Measurements from ENCODE around the gene INIP. TPM values are rescaled to one million over a fixed set of nuclear protein-coding genes. Genes with fewer than 3 reads are reported as not detected.
A peak's percentile ranks its signal among the peaks of the same experiment; 100 is the strongest.

Gene INIP
- total RNA-seq, 1 experiment from 2014 or later, result 24.5 TPM

DNA sequence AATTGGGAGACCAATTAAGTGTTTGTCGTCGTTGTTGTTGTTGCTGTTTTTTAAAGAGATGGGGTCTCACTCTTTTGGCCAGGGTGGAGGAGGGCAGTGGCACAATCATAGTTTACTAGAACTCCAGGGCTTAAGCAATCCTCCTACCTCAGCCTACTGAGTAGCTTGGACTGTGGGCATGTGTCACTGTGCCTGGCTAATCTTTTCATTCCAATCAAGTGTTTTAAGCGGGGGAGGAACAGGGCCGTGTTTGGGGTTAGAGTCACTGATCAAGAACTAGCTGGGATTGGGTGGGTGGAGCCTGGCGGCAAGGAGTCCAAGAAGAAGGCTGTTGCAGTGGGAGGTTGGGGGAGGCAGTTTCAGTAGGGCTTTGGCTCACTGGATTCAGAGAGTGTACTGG lies 46.4 kb upstream of the INIP start:
- no CpG with 5 or more reads among the region's 5 CpGs for WGBS (ENCODE audit: extremely low coverage, insufficient read length, low lambda C conversion rate)
- Mint-ChIP-seq H3K4me3 (no peak overlapping the region), H3K27ac (peak overlapping the region in 2 of 3 experiments; percentile 34 to 67; a peak in 3 of 7 replicates), H3K9me3 (peaks cover 6 to 8% of the 10 kb centered on the region in 2 experiments; a peak in 4 of 5 replicates), H3K27me3 (ENCODE audit: low read depth) (no peaks in the 10 kb centered on the region), H3K4me1 (peaks cover 15 to 16% of the 10 kb centered on the region in 2 experiments), H3K36me3 (ENCODE audit: insufficient read depth in 1 of 3, low read depth in 3 of 3) (peaks cover 0 to 7% (median 0%) of the 10 kb centered on the region in 3 experiments; a peak in 4 of 7 replicates)
- 0 out of 2 replicates have a peak, but pooled peaks cover 2% of the 10 kb centered on the region for H3K79me2 ChIP-seq (ENCODE audit: insufficient read depth, low read length)
- no peak overlapping the region for H4K5ac ChIP-seq (ENCODE audit: insufficient read length, low read depth, low read length)
- H4K8ac ChIP-seq (replicated peaks; ENCODE audit: insufficient read length, low read depth, low read length), result no peak overlapping the region
- H3K27ac ChIP-seq (ENCODE audit: insufficient read length, low read depth, low read length), result no peak overlapping the region
- H3K4me2 ChIP-seq (ENCODE audit: insufficient read depth, insufficient read length, low read length), result no peak overlapping the region
- H2BK15ac ChIP-seq (ENCODE audit: low read depth, low read length), result no peak overlapping the region
- no peaks in the 10 kb centered on the region for H4K20me1 ChIP-seq (ENCODE audit: control insufficient read depth, insufficient read depth, insufficient read length)
- no peak overlapping the region for H2BK20ac ChIP-seq (ENCODE audit: low read depth, low read length, poor library complexity, severe bottlenecking)
- H2AFZ ChIP-seq (ENCODE audit: low read length), result no peak overlapping the region
- no peak for DNase-seq
- no peaks in the 10 kb centered on the region for H3K27me3 ChIP-seq (ENCODE audit: insufficient read depth, low read length)
- H3K79me1 ChIP-seq (ENCODE audit: insufficient read depth, low read depth, low read length, poor library complexity, severe bottlenecking), result no peaks in the 10 kb centered on the region
- no peak overlapping the region for H3K4ac ChIP-seq (ENCODE audit: low read depth, low read length)
- no peak overlapping the region for H3K18ac ChIP-seq (ENCODE audit: insufficient read length, low read depth, low read length)
- H3K14ac ChIP-seq (ENCODE audit: insufficient read depth, low read length), result no peak overlapping the region
- no peak overlapping the region for H3T11ph ChIP-seq (ENCODE audit: low read length)
- H3K56ac ChIP-seq (ENCODE audit: insufficient read length, low read depth, low read length), result no peak overlapping the region
- no peak overlapping the region for H3K9ac ChIP-seq (ENCODE audit: extremely low read depth, insufficient read length, low read length)
- H4K91ac ChIP-seq (ENCODE audit: insufficient read length, low read depth, low read length), result no peak overlapping the region
- H3K4me1 ChIP-seq (ENCODE audit: insufficient read depth, low read length), result no peaks in the 10 kb centered on the region; the same call in 1 of the 2 replicates
- TF ChIP-seq, protein P1, sequence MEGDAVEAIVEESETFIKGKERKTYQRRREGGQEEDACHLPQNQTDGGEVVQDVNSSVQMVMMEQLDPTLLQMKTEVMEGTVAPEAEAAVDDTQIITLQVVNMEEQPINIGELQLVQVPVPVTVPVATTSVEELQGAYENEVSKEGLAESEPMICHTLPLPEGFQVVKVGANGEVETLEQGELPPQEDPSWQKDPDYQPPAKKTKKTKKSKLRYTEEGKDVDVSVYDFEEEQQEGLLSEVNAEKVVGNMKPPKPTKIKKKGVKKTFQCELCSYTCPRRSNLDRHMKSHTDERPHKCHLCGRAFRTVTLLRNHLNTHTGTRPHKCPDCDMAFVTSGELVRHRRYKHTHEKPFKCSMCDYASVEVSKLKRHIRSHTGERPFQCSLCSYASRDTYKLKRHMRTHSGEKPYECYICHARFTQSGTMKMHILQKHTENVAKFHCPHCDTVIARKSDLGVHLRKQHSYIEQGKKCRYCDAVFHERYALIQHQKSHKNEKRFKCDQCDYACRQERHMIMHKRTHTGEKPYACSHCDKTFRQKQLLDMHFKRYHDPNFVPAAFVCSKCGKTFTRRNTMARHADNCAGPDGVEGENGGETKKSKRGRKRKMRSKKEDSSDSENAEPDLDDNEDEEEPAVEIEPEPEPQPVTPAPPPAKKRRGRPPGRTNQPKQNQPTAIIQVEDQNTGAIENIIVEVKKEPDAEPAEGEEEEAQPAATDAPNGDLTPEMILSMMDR (conservative IDR thresholded peaks at IDR 0.05), result no peak
- H2BK120ac ChIP-seq (ENCODE audit: low read depth, low read length, poor library complexity, severe bottlenecking), result no peak overlapping the region
- no peak overlapping the region for H2AK5ac ChIP-seq (ENCODE audit: insufficient read length, low read length)
- H3K23ac ChIP-seq (ENCODE audit: insufficient read length, low read depth, low read length), result no peak overlapping the region
- H2BK12ac ChIP-seq (ENCODE audit: insufficient read length, low read depth, low read length), result no peak overlapping the region
- H3K9me3 ChIP-seq (ENCODE audit: control insufficient read depth, low read depth, low read length), result no peaks in the 10 kb centered on the region
- H2BK5ac ChIP-seq (ENCODE audit: insufficient read length, low read length), result no peak overlapping the region
- H3K23me2 ChIP-seq (ENCODE audit: insufficient read length, low read depth, low read length, poor library complexity, severe bottlenecking), result no peaks in the 10 kb centered on the region

All from H9 (cell line).